Stimulated activated CD8-positive, alpha-beta memory T cell treated with anti-CD3 and anti-CD28 coated beads, Interleukin-2, amount 100 ng/mL, for 48 hours (primary cell): ENCODE measurements around the gene SEC24B.

Experiments
- DNase-seq, 2 donors: peaks; one replicate each; pipeline ENCODE4 v3.0.0-alpha.2; 2020; ENCODE audit warnings: low read depth in 2 of 2

SEC24B gene

DNA sequence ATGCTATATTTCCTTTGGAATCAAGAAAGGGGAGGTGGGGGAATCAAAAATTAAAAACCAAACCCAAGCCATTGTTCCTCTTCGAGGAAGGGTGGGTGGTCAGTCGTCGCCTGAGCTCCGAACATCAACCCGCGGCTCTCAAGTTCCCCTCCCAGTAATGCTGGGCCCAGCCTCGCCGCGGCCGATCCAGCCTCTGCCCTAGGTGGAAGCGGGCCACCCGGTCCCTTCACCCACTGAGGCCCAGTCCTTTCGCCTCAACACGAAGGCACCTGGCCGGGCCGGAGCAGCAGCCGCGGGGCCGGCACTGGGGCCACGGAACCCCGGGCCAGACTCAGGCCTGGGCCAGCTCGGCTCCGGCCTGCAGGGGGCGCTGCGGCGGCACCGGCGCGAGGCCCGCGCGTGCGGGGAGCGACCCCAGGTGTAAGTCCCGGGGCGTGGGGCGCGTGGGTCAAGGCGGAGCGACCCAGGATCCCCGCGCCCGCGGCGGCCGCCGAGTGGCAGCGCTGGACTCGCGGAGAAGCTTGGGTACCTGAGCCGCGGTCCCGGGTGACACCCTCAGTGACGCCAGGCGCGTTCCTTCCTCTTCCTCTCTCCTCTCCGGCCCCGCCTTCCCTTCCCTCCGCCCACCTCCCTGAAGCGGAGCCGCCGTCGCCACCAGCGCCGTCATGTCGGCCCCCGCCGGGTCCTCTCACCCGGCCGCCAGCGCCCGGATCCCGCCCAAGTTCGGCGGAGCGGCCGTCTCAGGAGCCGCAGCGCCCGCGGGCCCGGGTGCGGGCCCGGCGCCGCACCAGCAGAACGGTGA is at the start of gene SEC24B:
Gene SEC24B (plus strand): TSS at position 611 of the 802 bp plus-strand sequence. CDS start 55 bp downstream, at position 666.
- DNase-seq, result peak; percentile 77 to 82

DNA sequence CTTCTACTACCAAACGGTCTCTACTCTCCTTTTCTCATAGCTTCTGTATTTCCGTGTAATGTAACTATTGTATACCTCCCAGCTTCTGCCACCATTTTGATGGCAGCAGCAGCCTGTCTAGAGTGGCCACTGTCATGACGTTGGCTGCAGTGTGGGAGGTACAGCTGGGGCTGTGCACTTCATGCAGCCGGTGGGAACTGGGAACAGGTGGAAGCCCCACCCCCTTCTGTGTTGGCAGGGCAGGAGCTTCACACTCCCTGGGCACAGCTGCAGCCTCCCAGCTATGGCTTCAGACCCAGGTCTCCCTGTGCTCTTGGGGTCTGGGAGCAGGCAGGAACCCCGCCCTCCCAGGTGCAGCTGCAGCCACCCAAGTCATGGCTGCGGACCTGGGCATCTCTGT is 49.8 kb upstream of the SEC24B start:
- DNase-seq, result no peak

DNA sequence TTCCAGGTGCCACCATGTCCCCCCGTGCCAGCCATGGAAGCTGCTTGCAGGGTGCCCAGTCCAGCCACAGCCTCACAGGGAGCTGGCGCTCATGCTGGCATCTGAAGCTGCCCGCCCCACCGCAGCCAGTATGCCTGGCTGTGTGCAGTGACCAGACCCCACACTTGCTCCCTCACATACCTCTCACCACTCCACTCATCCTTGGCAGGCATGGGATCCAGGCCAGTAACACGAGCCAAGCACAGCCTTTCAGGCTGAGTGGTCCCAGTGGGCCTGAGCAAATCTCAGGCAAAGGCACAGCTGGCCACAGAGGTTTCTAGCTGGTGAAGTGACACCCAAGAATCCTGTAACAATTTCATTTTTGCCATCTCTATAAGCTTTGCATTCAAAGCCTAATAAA is 48.4 kb upstream of the SEC24B start:
- no peak for DNase-seq

DNA sequence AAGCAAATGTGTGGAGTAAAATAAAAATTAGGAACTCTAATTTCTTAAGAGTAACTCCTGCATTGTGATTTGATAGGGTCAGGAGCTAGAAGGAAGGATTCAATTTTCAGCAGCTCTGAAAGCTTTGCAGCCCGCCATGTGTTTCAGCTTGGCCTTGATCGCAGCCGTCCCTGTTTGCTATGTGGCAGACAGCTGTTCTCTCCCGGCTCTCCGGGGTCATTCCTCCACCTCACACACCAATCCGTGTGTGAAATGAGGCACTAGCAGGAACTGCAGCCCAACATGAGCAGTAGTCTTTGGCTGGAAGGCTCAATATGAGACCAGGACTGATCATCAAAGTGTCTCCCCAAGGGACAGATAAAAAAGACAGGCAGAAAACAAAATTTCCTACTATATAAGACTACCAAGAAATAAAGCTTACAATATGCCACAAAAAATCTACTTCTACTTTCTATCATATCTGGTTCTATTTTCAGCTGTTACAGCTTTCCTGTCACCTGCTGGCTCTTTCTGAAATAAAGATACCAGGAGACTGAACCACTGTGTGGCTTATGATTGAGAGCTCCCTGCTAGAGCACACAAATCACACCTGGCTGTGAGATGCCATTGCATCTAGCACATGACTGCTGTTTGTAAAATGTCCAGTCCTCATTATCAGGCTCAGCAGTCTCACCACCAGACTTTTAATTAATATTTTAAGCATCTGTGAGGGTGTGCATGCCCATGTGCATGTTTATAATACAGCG is 44.1 kb upstream of the SEC24B start:
- no peak for DNase-seq

DNA sequence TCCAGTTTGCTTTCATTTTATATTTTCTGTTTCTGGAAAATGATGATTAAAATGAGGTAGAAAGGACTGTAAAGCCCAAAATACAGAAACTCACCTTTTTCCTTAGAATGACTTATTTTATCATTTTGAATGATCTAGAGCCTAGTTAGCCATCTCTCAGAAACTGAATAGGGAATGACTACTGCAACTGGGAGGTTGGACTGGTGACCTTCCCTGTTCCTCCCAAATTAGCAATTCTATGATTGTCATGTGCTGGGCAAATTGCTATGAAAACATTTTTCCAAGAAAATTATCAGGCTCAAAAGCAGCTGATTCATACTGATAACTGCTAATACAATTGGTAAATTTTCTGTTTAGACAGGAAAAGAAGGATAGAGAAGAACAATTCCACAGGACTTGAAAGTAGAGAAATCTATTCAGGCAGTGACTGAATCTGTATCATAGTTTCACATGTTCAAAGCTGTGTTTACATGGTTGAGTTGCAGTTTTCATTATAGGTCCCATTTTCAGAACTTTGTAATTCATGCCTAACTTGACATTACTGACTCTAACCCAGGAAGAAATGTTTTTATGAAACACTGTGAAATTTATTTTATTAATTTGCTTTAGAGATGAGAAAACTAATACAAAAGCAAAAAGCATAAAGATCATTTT is 43.4 kb upstream of the SEC24B start:
- no peak for DNase-seq

DNA sequence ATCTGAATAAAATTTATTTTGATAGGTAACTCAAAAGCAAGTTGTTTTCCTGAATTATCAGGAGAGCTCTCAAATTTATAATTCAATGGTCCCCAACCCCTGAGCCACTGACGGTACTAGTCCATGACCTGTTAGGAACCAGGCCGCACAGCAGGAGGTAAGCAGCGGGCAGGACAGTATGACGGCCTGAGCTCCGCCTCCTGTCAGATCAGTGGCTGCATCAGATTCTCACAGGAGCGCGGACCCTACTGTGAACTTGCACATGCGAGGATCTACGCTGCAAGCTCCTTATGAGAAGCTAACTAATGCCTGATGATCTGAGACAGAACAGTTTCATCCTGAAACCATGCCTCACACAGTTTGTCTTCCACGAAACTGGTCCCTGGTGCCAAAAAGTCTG is 37.9 kb upstream of the SEC24B start:
- no peak for DNase-seq

DNA sequence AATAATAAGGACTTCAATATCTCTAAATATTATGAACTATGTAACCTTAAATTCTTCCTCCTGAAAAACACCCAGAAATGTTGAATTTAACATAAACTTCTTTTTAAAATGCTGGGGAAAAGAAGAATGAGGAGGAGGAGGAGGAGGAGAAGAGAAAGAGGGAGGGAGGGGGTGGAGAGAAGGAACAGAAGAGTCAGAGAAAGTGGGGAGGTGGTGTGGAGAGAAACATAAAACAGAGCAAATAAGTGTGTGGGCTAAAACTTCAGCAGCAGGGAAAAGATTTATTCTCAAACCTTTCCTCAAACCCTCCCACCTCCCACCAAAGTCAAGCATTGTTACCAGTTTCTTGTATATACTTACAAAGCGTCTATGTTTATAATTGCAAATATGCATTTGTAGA is 34.7 kb upstream of the SEC24B start:
- DNase-seq, result no peak

DNA sequence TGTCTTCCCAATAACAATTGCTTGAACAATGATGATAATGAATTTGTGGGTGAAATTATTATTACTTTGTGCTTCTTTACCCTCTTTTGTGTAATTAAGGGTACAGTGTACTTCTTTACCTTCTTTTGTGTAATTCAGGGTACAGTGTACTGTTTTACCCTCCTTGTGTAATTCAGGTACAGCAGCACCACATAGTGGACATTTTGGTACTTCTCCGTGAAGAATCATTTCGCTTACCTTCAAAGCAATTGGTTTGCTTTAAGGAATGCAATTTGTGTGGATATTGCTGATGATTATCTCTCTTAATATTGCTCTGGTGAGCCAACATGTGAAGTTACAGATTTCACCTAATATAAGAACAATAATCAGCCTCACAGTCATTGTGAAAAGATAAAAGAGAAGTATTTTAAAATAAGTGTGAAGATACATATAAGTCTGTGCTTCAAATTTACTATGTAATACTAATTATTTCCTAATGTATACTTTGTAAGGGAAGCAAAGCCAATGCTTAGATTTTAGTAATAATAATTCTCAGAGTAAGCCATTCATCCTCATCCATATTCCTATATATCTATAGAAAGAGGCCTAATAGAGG is 27.2 kb upstream of the SEC24B start:
- no peak for DNase-seq

DNA sequence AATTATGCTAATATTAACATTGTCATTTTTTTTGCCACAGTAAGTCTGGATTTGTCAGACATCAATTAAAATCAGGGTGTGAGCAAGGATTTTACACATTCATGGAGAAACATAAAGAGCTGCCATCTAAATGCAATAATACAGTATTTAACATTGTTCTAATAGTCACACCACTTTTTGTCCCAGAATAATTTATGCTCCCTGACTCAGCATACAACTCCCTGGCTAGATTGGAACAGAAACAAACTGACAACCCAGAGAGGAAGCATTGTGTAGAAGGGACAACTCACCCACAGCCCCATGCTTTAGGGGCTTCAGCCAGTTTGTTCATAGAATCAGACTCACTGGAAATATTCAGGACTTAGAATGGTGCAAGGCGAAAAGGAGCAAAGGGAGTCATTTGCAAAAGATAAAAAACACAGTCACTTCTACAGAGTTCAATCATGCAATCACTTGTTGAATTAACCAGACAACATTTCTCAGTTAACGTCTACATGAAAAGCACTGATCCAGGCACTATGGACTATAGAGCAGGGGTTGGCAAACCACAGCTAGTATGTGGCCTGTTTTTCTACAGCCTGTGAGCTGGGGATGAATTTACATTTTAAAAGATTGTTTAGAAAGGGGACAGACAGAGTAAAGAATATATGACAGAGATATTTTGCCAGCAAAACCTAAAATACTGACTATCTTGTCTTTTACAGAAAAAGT is 26.4 kb upstream of the SEC24B start:
- no peak for DNase-seq

DNA sequence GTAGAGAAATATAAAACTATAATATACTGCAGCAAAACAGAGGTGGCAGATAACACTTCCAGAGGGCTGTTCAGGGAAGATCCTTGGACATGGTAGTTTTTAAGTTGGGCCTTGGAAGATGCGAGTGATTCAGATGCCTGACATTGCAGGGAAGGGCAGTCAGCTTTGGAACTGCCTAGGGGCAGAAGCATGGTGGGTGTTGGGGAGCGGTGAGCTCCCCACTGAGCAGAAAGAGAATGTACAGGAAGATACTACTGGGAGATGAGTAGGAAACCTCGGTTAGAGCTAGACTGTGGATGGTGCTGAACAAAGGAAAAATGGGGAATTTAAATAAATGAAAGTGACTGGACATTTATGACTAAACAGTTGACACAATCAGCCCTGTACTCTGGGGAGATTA is 24.9 kb upstream of the SEC24B start:
- DNase-seq, result no peak

DNA sequence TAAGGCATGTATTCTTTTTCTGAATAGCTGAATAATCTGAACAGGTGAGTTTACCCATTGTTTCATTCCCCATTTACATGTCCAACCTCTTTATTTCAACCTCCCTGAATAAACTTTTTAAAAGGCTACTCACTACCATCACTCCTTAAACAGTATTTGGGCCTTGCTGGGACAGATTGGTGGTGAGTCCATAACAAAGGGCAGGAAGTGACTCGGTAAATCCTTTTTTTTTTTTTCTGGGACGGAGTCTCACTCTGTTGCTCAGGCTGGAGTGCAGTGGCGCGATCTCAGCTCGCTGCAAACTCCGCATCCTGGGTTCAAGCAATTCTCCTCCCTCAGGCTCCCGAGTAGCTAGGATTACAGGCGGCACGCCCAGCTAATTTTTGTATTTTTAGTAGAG is 23.4 kb upstream of the SEC24B start:
- DNase-seq, result no peak

DNA sequence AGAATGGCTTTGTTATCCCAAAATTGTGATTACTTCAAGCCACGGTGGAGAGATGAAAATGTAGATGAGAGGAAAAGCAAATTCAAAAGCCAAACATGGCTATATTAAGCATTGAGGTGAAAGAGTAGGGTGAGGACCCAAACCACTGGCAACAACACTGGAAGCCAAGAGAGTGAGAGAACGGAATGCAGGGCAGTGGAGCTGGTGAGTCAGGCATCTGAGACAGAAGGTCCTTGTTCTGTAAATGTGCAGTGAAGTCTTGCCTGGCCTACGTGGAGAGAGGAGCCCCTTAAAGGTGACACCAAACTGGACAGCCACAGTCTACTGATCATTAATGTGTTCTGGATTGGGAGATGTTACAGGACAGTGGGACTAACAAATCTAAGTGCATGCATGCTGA is 22.8 kb upstream of the SEC24B start:
- no peak for DNase-seq

DNA sequence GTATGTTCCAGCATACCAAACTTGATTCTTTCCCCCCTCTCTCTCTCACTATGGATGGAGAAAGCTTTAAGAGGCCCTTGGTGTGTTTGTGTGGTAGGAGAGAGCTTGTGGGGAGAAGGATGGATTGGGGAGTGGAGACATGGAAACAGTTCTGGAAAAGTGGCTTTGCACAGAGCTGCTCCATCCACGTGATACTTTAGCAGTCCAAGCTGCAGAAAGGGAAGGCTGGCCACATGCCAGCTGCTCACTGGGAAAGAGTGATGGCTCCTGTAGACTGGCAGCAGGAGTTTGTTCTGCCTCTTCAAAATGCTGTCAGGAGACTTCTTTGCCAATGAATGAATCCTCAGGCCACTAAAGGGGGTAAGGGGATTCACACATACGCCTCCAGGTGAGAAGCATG is 21.7 kb upstream of the SEC24B start:
- DNase-seq, result no peak

DNA sequence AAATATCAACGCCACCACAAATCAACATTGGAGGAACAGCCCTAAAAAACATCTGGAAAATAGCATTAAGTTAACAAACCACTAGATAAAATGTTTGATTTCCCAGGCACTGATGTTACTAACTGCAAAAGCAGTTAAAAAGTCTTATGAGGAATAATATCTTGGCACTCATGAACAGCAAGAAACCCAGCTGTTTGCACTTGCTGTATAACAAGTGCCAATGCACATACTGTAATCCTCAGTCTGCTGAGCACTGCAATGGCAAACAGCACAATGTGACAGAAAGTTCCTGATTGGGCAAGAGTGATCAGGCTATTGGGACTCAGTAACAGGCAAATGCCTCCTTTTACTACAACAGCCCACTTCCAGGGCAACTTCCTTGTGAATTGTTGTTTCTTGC is 20.8 kb upstream of the SEC24B start:
- DNase-seq, result no peak

DNA sequence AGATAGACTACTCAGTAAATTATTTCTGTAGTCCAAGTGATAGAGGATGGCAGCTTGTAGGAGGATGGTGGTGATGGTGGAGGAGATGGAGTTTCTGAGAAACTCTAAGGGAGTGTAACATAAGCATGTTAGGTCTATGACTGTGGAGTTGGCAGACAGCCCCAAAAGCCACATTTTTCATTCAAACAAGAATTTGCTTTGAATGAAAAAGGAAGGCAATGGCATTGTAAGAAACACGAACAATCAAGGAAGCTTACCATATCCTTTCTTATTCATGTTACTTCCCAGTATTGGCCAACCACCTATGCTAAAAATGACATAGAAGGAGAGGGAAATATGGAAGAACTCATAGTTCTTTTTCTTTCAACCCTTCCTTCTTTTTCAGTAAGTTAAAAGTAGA is 18.7 kb upstream of the SEC24B start:
- DNase-seq, result no peak

DNA sequence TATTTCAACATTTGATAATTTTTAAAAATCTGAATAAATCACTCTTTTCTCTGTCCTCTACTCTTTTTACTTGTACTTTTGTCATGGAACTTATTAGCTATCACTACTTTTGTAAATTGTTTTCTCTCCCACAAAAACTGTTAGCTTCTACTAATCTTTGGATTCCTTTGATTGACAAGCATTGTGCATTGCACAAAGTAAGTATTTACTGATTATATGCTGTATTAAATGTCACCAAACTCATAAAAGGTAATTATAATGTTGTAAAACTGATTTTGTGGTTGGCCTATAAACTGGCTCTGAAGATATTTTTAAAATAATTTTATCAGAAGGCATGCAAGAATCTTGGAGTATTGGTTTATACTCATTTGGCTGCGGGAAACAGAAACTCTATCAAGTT is 15.0 kb upstream of the SEC24B start:
- DNase-seq, result no peak

DNA sequence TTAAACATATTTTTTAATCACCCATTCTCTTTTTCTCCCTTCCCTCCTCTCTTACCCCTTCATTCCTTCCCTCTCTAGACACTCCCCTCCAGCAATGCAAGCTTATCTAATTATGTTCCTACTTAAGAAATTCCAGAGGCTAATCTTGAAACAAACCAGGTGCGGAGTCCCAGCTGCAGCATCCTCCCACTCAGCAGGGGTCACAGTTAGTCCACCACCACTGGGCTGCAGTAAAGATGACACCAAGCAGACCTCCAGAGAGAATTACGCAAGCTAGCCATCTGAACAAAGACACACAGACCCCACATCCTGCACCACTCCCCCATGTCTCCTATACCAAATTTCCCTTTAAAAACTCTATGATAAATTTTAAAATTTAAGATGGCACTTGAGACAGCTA is 13.9 kb upstream of the SEC24B start:
- no peak for DNase-seq

DNA sequence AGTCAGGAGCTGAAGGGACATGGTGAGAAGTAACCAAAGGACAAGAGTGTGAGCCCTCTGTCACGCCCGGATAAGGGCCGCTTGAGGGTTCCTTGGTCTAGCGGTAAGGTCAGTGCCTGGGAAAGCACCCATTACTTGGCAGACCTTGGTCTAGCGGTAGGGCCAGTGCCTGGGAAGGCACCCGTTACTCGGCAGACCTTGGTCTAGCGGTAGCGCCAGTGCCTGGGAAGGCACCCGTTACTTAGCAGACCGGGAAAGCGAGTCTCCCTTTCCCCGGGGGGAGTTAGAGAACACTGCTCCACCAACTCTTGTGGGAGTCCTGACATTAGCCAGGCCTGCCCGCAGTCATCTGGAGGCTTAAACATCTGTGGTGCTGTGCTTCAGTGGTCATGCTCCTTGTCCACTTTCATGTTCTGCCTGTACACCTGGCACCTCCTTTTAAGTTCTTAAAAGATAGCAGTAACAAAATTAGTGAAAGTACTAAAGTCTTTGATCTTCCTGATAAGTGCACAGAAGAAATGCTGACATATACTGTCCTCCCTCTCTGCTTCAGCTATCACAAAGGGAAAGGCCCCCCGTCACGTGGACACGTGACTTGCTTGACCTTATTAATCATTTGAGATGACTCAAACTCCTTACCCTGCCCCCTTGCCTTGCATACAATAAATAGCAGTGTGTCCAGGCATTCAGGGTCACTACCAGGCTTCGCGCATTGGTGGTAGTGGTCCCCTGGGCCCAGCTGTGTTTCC is 9.3 kb upstream of the SEC24B start:
- no peak for DNase-seq

DNA sequence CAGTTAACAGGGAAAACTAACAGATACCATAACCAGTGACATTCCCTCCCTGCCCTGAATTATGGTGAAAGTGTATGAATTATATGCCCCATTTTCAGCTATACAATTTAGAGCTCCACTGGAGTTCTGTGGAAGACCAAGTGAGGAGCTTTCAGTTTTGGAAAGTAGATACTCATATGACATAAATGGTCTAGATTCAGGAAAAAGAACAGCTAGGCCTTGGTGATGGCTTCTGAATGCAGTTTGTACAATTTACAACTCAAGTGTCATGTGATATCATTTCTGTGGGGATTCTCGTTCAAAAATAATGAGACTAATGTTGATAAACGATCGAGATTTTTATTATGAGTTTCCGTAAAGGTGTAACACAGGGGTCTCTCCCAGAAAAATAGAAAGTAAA is 8.2 kb upstream of the SEC24B start:
- DNase-seq, result no peak

DNA sequence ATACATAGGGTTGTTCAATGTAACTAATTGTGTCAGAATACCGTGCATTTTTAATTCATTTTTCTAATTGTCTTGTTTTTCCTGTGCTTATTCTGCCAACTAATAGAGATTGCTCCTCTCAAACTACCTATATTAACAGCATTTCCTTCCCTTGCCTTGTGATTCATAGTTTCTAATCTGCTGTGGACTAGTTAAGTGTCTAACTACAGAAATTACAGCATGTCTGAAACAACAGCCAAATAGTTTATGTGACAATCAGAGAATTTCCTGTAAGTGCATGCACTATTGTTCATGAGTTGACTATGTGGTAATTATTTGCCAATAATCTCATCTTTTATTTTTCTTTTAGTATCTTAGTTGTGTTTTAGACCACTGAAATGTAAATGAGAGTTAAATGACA is 4.1 kb upstream of the SEC24B start:
- DNase-seq, result no peak

DNA sequence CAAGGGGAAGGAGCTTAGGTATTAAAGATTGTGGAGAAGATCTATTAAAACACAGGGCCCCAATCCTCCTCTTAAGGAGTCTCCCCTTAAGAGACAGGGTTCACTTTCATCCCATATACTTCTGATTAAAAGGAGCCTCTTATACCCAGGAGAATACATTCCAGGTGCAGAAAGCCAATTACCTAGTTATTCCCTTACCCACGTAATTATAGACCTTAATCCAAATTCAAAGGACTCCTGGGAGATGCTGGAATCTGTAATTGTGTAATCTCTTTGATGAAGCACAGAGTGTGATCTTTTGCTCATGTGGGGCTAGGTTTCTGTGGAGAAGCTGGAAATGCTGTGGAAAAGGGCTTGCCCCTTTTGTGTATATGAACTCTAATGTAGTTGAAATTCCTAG is 1.4 kb upstream of the SEC24B start:
- DNase-seq, result no peak
